IPS-NIHi7 (cell line): ENCODE measurements around the gene ARHGAP12.
"Not testable (repeated sequence)": the region's sequence is repeated elsewhere in the genome, so short reads cannot be mapped to it uniquely, and the experiment has no call there.

Experiments
- DNase-seq: peaks from one replicate; pipeline ENCODE4 v3.0.0; 2012; ENCODE audit warnings: mixed read lengths; ENCODE audit errors: extremely low spot score

The ARHGAP12 gene

GRCh38 chr10:31768935-31769334 lies 159.7 kb downstream of the ARHGAP12 start:
- not testable (repeated sequence) for DNase-seq

- no peak for DNase-seq
These were observed 160.2 kb downstream of the ARHGAP12 start for GRCh38 chr10:31768467-31768866.

GRCh38 chr10:31765541-31765940 lies 163.1 kb downstream of the ARHGAP12 start:
- DNase-seq: no peak

GRCh38 chr10:31762316-31762715 lies 166.3 kb downstream of the ARHGAP12 start:
- DNase-seq: no peak

GRCh38 chr10:31761156-31761555 lies 167.5 kb downstream of the ARHGAP12 start:
- DNase-seq: no peak

- no peak for DNase-seq
These were observed 168.0 kb downstream of the ARHGAP12 start for GRCh38 chr10:31760674-31761081.

- DNase-seq: peak; percentile 99
These were observed 168.6 kb downstream of the ARHGAP12 start for GRCh38 chr10:31759799-31760626.

- DNase-seq: peak; percentile 75
These were observed 169.4 kb downstream of the ARHGAP12 start for GRCh38 chr10:31759124-31759798.

GRCh38 chr10:31758495-31758894 lies 170.1 kb downstream of the ARHGAP12 start:
- DNase-seq: no peak

- no peak for DNase-seq
These were observed 170.8 kb downstream of the ARHGAP12 start for GRCh38 chr10:31757831-31758230.

GRCh38 chr10:31757386-31757791 lies 171.2 kb downstream of the ARHGAP12 start:
- no peak for DNase-seq

- no peak for DNase-seq
These were observed 171.9 kb downstream of the ARHGAP12 start for GRCh38 chr10:31756729-31757110.

- DNase-seq: no peak
These were observed 172.4 kb downstream of the ARHGAP12 start for GRCh38 chr10:31756101-31756728.
